PFSK-1 (cell line): ENCODE measurements around the gene CLIC5.

ENCODE experiments used
- FOXP2 ChIP-seq: optimal IDR thresholded peaks from 2 replicates; pipeline ENCODE3; 2011; ENCODE audit warnings: borderline replicate concordance, control low read depth, inconsistent platforms; ENCODE audit not compliant: insufficient read depth; ENCODE audit errors: extremely low read length, extremely low read depth
- POLR2AphosphoS5 ChIP-seq: IDR thresholded peaks from 2 replicates; pipeline ENCODE4 v1.6.1; 2012; ENCODE audit warnings: low read depth, mild to moderate bottlenecking, control low read depth, low read length, moderate library complexity
- REST ChIP-seq, 2 experiments: IDR thresholded peaks; 2 replicates each; pipeline versions ENCODE4 v1.6.1 to v1.8.0; 2011 to 2012; ENCODE audit warnings: low read depth in 2 of 2, low read length in 2 of 2, control low read depth in 1 of 2, inconsistent platforms in 1 of 2, mild to moderate bottlenecking in 1 of 2, moderate library complexity in 1 of 2; ENCODE audit not compliant: insufficient read depth in 1 of 2
- SIN3A ChIP-seq: IDR thresholded peaks from 2 replicates; pipeline ENCODE4 v1.6.1; 2012; ENCODE audit warnings: mild to moderate bottlenecking, low read length, moderate library complexity, borderline replicate concordance; ENCODE audit not compliant: insufficient read depth
- TAF1 ChIP-seq: IDR thresholded peaks from 2 replicates; pipeline ENCODE4 v1.6.1; 2012; ENCODE audit warnings: low read length, control low read depth, borderline replicate concordance; ENCODE audit not compliant: insufficient read depth

Gene CLIC5

GRCh38 chr6:45983062-45983461, 32.6 kb downstream of the CLIC5 start:
- TF ChIP-seq REST (IDR thresholded peaks at IDR 0.05; ENCODE audit: insufficient read depth in 1 of 2, low read depth in 2 of 2, low read length in 2 of 2) (no peak), SIN3A (no peak), POLR2AphosphoS5 (no peak), TAF1 (no peak), FOXP2 (no peak)

- TF ChIP-seq POLR2AphosphoS5 (no peak), TAF1 (no peak), SIN3A (no peak), REST (IDR thresholded peaks at IDR 0.05; ENCODE audit: insufficient read depth in 1 of 2, low read depth in 2 of 2, low read length in 2 of 2) (no peak)
Measured at GRCh38 chr6:45982280-45983036, 33.2 kb downstream of the CLIC5 start.

GRCh38 chr6:45981046-45981445, 34.6 kb downstream of the CLIC5 start:
- TF ChIP-seq REST (IDR thresholded peaks at IDR 0.05; ENCODE audit: insufficient read depth in 1 of 2, low read depth in 2 of 2, low read length in 2 of 2) (no peak), SIN3A (no peak), TAF1 (no peak), FOXP2 (no peak), POLR2AphosphoS5 (no peak)

- TF ChIP-seq POLR2AphosphoS5, result no peak
- no peak for TF ChIP-seq SIN3A
- TF ChIP-seq REST (IDR thresholded peaks at IDR 0.05; ENCODE audit: insufficient read depth in 1 of 2, low read depth in 2 of 2, low read length in 2 of 2), result no peak
- no peak for TF ChIP-seq FOXP2
- no peak for TF ChIP-seq TAF1
Measured at GRCh38 chr6:45979311-45979710, 36.3 kb downstream of the CLIC5 start.

GRCh38 chr6:45974596-45974995, 41.1 kb downstream of the CLIC5 start:
- TF ChIP-seq POLR2AphosphoS5 (no peak), SIN3A (no peak), REST (IDR thresholded peaks at IDR 0.05; ENCODE audit: insufficient read depth in 1 of 2, low read depth in 2 of 2, low read length in 2 of 2) (no peak), FOXP2 (no peak), TAF1 (no peak)
